Measurements from ENCODE around the gene VAV3. TPM values are rescaled to one million over a fixed set of nuclear protein-coding genes. Genes with fewer than 3 reads are reported as not detected.

The VAV3 gene
- total RNA-seq, 2 donors from 2014 or later, result 73.0 to 135 TPM

- Histone ChIP-seq H3K9me3 (no peaks in the 10 kb centered on the region), H3K27me3 (no peaks in the 10 kb centered on the region), H3K27ac (no peak overlapping the region), H3K4me3 (no peak overlapping the region), H3K36me3 (no peaks in the 10 kb centered on the region), H3K4me1 (no peaks in the 10 kb centered on the region), H3K9ac (ENCODE audit: low read depth in 2 of 2, low read length in 2 of 2) (no peak overlapping the region)
- no peak for TF ChIP-seq CTCF (IDR thresholded peaks at IDR 0.05)
- no peak for DNase-seq
- intact Hi-C loops (cut with DNase I), result no loop called here
These were observed 97.1 kb downstream of the VAV3 start for GRCh38 chr1:107867897-107868296.

- no peak for DNase-seq
- Histone ChIP-seq H3K36me3 (no peaks in the 10 kb centered on the region), H3K27me3 (no peaks in the 10 kb centered on the region), H3K9ac (ENCODE audit: low read depth in 2 of 2, low read length in 2 of 2) (no peak overlapping the region), H3K27ac (no peak overlapping the region), H3K4me3 (no peak overlapping the region), H3K9me3 (no peaks in the 10 kb centered on the region), H3K4me1 (no peaks in the 10 kb centered on the region)
- intact Hi-C loops (cut with DNase I), result no loop called here
- no peak for TF ChIP-seq CTCF (IDR thresholded peaks at IDR 0.05)
These were observed 97.6 kb downstream of the VAV3 start for GRCh38 chr1:107867422-107867821.

- Histone ChIP-seq H3K27me3 (no peaks in the 10 kb centered on the region), H3K27ac (no peak overlapping the region), H3K36me3 (no peaks in the 10 kb centered on the region), H3K9ac (ENCODE audit: low read depth in 2 of 2, low read length in 2 of 2) (no peak overlapping the region), H3K4me3 (no peak overlapping the region), H3K9me3 (no peaks in the 10 kb centered on the region), H3K4me1 (no peaks in the 10 kb centered on the region)
- no peak for DNase-seq
- TF ChIP-seq CTCF (IDR thresholded peaks at IDR 0.05), result no peak
- intact Hi-C loops (cut with DNase I), result no loop called here
These were observed 98.1 kb downstream of the VAV3 start for GRCh38 chr1:107866870-107867269.

- no peaks in the 10 kb centered on the region for H3K9me3 ChIP-seq
- DNase-seq, result no peak
- TF ChIP-seq CTCF (IDR thresholded peaks at IDR 0.05), result no peak
- H3K27me3 ChIP-seq, result no peaks in the 10 kb centered on the region
- intact Hi-C loops (cut with DNase I), result no loop called here
- no peak overlapping the region for H3K9ac ChIP-seq (ENCODE audit: low read depth in 2 of 2, low read length in 2 of 2)
- H3K27ac ChIP-seq, result no peak overlapping the region
- no peak overlapping the region for H3K4me3 ChIP-seq
- no peaks in the 10 kb centered on the region for H3K36me3 ChIP-seq
- H3K4me1 ChIP-seq, result no peaks in the 10 kb centered on the region
These were observed 99.4 kb downstream of the VAV3 start for GRCh38 chr1:107865627-107866026.

- H3K36me3 ChIP-seq, result no peaks in the 10 kb centered on the region
- no peaks in the 10 kb centered on the region for H3K9me3 ChIP-seq
- no peaks in the 10 kb centered on the region for H3K4me1 ChIP-seq
- TF ChIP-seq CTCF (IDR thresholded peaks at IDR 0.05), result no peak
- no peak for DNase-seq
- H3K27ac ChIP-seq, result no peak overlapping the region
- intact Hi-C loops (cut with DNase I), result no loop called here
- H3K27me3 ChIP-seq, result no peaks in the 10 kb centered on the region
- H3K4me3 ChIP-seq, result no peak overlapping the region
- H3K9ac ChIP-seq (ENCODE audit: low read depth in 2 of 2, low read length in 2 of 2), result no peak overlapping the region
These were observed 101.6 kb downstream of the VAV3 start for GRCh38 chr1:107863342-107863741.

- Histone ChIP-seq H3K4me1 (no peaks in the 10 kb centered on the region), H3K27me3 (no peaks in the 10 kb centered on the region), H3K9me3 (no peaks in the 10 kb centered on the region), H3K27ac (no peak overlapping the region), H3K36me3 (no peaks in the 10 kb centered on the region), H3K4me3 (no peak overlapping the region), H3K9ac (ENCODE audit: low read depth in 2 of 2, low read length in 2 of 2) (no peak overlapping the region)
- TF ChIP-seq CTCF (IDR thresholded peaks at IDR 0.05), result no peak
- intact Hi-C loops (cut with DNase I), result no loop called here
- no peak for DNase-seq
These were observed 102.9 kb downstream of the VAV3 start for GRCh38 chr1:107862064-107862463.

Measured in colonic mucosa (tissue), 4 donors.